GM18526 (cell line): ENCODE results near the gene VPS52.
A peak's percentile ranks its signal among the peaks of the same experiment; 100 is the strongest.

ENCODE experiments used
- POLR2A ChIP-seq: IDR thresholded peaks from 3 replicates; pipeline ENCODE4 v1.6.1; 2011; ENCODE audit not compliant: insufficient read length; ENCODE audit errors: extremely low read depth

Gene VPS52

DNA sequence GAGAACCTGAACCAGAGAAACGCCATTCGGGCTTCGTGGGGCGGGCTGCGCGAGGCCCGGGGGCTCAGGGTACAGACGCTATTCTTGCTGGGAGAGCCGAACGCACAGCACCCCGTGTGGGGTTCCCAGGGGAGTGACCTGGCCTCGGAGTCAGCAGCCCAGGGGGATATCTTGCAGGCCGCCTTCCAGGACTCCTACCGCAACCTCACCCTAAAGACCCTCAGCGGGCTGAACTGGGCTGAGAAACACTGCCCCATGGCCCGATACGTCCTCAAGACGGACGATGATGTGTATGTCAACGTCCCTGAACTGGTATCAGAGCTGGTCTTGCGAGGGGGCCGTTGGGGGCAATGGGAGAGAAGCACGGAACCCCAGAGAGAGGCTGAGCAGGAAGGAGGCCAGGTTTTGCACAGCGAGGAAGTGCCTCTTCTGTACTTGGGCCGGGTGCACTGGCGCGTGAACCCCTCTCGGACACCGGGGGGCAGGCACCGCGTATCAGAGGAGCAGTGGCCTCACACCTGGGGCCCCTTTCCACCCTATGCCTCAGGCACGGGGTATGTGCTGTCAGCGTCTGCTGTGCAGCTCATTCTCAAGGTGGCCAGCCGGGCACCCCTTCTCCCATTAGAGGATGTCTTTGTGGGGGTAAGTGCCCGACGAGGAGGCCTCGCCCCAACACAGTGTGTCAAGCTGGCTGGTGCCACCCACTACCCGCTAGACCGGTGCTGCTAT lies 6.2 kb upstream of the VPS52 start:
- TF ChIP-seq POLR2A = no peak

DNA sequence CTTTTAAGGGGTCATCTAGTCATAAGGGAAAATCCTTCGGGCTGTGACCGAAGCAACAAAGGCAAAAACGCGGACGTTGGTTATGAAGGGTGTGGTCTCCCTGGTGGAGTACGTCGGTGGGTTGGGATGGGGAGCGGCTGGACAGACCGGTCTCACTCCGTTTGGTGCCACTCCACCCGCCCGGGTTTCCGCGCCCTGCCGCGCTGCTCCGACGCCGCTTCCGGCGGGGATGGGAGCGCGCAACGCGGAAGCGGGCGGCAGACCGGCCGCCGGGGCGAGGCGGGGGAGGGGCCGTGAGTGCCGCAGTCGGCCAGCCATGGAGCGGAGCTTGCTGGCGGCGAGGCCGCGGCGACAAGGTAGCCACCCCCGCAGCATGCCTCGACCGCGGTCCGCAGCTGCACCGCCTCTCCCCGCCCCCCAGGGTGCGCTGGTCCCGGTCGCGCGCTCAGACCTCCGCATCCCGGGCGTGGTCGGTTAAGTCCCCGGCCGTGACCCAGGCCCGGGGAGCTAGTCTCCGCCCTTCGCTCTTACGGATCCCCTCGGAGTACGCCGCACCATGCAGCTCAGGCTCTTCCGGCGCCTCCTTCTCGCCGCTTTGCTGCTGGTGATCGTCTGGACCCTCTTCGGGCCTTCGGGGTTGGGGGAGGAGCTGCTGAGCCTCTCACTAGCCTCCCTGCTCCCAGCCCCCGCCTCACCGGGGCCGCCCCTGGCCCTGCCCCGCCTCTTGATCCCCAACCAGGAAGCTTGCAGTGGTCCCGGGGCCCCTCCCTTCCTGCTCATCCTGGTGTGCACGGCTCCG lies 5.4 kb upstream of the VPS52 start, which contains the start of gene B3GALT4:
TSS of gene B3GALT4 (plus strand) at position 260 of the 799 bp plus-strand sequence. CDS start at position 557, 297 bp downstream.
- TF ChIP-seq POLR2A = peak; percentile 68

DNA sequence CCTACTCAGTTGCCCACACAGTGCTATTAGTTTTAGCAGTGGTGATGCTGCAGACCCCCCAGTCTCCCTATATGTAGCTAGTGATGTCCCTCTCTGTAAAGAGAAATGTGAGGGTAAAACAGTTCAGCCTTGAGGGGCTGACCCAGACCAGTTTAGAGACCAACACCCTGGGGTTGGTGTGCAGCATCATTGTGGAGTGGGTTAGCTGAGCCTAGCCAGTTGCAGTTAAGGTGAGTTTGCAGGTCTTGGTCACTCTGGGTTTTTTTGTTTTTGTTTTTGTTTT lies 4.8 kb upstream of the VPS52 start:
- no peak for TF ChIP-seq POLR2A

DNA sequence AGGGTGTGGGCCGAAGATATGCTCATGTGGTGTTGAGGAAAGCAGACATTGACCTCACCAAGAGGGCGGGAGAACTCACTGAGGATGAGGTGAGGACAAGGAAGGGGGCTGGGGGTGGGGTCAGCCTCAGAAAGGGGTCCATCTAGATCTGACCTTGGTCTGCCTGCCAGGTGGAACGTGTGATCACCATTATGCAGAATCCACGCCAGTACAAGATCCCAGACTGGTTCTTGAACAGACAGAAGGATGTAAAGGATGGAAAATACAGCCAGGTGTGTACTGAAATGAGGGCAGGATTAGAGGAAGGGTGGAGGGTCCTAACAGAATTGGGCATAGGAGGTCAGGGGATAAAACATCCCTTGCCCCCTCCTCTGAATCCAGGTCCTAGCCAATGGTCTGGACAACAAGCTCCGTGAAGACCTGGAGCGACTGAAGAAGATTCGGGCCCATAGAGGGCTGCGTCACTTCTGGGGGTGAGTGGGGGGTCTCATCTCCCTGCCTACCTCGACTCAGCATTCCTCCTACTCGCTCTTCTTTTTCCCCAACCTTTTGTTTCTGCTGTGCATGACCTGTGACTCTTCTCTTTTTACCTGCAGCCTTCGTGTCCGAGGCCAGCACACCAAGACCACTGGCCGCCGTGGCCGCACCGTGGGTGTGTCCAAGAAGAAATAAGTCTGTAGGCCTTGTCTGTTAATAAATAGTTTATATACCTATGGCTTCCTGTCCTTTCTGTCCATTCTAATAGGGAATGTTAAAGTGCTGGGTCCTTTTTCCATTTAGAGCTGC lies 4.3 kb upstream of the VPS52 start:
- peak; percentile 17 for TF ChIP-seq POLR2A

DNA sequence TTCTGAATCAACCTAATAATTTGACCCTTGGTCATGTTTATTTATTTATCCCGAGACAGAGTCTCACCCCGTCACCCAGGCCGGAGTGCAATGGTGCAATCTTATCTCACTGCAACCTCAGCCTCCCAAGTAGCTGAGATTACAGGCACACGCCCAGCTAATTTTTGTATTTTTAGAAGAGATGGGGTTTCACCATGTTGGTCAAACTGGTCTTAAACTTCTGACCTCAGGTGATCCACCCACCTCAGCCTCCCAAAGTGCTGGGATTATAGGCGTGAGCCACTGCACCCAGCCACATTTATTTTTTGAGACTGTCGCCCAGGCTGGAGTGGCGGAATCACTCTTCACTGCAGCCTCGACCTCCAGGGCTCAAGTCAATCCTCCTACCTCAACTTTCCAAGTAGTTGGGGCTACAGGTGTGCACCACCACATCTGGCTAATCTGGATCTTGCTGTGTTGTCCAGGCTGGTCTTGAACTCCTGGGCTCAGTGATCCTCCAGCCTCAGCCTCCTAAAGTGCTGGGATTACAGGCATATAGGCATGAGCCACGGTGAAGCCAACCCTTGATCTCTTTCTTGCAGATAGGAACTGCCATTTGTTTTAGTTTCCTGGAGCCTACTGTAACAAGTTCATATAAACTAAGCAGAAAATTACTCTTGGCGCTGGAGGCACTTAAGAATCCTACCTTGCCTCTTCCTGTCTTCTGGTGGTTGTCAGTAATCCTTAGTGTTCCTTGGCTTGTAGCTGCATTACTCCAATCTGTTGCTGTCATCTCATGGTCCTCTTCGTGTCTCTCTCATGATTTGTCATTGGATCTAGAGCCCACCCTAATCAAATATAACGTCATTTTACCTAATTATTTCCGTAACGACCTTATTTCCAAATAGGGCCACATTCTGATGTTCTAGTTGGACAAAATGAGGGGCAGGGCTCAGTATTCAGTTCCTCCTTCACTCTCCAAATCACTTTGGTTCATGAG lies 2.5 kb upstream of the VPS52 start:
- TF ChIP-seq POLR2A = no peak

DNA sequence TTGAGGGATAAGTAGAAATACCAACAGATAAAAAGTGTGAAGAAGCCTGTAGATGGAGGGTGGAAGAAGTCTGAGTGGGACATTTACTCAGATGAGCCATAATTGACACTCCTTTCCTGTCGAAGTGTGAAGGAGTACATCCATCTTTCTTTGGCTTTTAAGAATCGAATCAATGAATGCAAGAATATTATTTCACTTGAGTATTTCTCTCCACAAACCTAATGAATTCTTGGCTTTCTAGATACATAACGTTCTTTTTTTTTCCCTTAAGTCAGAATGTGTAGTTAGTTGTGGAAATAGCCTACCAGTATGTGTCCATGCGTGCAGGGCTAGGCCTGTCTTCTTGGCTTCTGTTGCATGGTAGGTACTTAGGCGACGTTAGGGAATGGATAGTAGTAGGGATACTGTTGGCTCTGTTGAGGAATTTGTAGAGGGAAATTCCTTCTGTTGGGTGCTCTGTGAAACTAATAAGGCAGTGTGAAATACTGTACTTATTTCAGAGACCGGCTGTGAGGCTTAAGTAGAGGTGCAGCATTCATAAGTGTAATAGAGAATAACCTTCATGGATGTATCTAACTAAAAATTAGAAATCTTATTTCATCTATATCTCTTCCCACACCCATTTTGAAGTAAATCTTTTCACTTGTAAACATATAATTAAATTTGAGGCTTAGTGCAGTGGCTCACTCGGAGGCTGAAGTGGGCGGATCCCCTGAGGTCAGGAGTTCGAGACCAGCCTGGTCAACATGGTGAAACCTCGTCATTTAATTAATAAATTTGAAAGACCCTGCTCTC lies 1.6 kb upstream of the VPS52 start:
- no peak for TF ChIP-seq POLR2A

DNA sequence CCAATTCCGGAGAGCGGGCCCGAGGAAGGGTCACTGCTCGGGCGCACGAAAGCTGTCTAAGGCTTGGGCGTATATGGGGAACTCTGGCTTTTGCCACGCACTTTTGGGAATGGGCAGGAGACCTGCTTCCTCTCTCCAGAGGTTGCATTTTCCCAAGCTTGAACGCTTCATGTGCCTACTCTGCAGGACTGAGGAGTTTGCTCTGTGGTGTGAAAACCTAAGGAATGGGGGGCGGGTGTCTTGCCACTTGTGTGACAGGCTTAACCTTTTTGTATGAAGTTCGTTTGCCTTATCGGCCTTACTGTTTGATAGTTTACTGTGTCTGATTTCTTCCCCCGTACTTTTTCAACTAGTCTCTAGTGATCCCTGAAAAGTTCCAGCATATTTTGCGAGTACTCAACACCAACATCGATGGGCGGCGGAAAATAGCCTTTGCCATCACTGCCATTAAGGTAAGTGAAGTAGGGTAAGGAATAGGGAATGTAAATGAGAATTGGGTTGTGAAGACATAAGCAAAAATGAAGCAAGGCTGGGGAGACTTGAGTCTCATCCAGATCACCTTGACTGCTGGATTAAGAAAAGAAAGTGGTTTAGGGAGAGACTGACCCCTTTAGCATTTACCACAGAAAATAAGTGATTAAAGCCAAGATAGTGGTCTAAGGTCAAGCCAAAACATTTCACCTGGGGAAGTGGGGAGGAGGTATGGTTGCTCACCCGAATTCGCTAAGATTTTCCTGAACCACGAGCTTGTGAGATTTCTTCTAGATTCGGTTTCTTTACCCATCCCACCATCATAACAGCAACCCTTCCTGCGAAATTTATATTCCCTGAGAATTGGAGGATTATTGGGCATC lies 826 bp upstream of the VPS52 start:
- no peak for TF ChIP-seq POLR2A

DNA sequence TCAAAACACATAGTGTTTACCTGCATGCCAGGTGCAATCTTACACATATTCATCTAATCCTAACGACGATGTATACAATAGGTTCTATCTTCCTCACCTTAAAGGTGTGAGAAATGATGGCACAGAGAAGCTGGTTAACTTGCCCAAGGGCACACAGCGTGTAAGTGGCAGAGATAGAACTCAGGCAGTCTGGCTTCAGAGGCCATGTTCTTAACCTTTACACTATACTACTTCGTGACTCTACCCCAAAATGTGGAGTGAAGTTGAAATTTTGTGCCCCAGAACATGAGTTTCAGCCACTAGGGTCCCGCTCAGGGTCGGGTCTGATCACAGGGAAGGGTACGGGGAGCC lies 584 bp downstream of the VPS52 start:
- TF ChIP-seq POLR2A = no peak

DNA sequence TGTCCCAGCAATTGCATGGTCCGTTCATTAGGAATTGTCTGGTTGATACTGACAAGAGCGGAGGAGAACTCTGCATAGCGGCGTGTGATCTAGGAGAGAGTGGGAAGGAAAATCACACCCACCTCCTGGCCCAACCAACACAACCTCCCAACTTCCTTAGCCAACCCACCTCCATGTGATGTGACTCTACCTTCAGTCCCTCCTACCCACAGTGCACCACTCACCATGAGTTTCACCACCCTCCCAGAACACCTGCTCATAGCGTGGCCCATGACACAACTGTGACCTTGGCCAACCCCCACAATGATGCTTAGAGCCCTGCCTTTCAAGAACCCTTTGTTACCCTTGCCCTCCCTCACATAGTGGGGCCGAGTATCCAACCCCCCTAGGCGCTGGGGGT lies 7.7 kb downstream of the VPS52 start:
- TF ChIP-seq POLR2A = no peak

DNA sequence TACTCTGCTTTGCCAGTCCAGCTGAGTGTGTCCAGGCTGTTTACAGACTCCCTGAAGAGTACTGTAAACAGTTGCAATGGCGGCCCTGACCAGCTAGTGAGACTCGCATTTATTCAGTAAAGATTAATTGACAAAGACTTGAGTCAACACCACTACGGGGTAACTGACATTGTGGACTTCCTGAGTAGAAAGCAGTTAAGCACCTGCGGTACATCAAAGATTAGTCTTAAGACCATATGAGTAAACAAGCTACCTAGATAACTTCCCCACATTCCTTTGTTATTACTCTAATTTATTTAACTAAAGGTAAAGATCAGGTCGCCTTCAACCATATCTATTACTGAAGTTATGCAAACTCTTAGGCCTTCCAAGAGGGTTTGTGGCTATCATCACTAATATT lies 12.6 kb downstream of the VPS52 start:
- no peak for TF ChIP-seq POLR2A

DNA sequence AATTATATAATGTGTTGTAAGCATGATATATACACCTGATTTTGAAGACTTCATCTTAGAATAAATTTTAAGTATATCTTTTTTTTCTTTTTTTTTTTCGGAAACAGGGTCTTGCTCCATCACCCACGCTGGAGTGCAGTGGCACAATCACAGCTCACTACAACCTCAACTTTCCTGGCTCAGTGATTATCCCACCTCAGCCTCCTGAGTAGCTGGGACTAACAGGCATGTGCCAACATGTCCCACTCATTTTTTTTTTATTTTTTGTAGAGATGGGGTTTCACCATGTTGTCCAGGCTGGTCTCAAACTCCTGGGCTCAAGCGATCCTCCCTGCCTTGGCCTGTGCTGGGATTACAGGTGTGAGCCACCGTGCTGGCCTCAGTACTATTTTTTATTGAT lies 17.1 kb downstream of the VPS52 start:
- TF ChIP-seq POLR2A = no peak

DNA sequence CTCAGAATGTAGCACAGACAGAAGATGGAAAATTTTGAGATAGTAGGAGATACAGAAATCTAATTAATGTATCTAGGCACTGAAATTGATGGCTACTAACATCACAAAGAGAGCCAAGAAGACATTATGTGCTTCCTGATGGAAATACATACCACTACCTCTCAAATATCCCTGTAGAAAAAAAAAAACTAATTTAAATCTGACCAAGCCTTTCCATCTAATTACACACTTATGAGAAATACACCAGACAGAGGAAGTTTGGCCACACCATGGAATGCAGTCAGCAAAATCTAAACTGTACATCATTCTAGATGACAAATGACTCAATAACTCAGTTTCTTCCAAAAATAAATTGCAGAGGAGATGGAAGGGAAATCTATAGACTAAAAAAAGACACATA lies 18.9 kb downstream of the VPS52 start:
- no peak for TF ChIP-seq POLR2A

DNA sequence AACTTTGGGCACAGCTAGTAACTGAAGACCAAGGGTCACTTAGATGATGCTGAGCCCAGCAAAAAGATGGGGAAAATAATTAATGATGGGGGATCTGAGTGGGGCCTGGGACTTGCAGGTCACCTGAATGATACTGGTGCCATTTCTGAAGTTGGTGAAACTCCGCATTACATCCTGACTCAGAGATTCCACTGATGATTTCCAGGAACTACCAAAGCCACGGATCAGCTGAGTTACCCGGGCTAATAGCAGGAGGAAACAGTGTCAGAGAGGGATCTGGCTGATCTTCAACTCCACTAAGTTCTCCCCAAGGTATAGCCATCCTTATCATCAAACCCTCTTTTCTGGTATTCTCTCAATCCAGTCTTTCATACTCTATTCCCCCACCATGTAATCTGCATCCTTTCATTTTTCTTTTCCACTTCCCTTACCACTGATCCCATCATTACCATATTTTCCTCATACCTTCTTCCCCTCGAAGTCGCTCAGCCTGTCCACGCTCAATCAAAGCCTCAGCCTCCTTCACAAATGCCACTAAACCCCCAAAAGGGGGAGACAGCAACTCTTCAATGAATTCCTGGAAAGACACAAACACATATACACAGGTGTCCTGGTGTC lies 20.2 kb downstream of the VPS52 start:
- no peak for TF ChIP-seq POLR2A
